Uterus (tissue), 2 donors: ENCODE data around the gene KRTAP5-7.

Experiments used
- POLR2A ChIP-seq, 2 donors: fragments of 450-650 bp; IDR thresholded peaks; one replicate each; pipeline ENCODE4 v1.6.1; 2016; ENCODE audit warnings: antibody characterized with exemption in 2 of 2, mild to moderate bottlenecking in 1 of 2, moderate library complexity in 1 of 2
- TF ChIP-seq, protein P1 (sequence below), 4 experiments: fragments of 200-600 bp in 2 of 4; fragments of 450-650 bp in 2 of 4; sonication (generic) in 2 of 4; IDR thresholded peaks; one replicate each; pipeline ENCODE4 v1.5.1; 2016 to 2019; ENCODE audit warnings: antibody characterized with exemption in 4 of 4, mild to moderate bottlenecking in 2 of 4, moderate library complexity in 1 of 4

DNA sequence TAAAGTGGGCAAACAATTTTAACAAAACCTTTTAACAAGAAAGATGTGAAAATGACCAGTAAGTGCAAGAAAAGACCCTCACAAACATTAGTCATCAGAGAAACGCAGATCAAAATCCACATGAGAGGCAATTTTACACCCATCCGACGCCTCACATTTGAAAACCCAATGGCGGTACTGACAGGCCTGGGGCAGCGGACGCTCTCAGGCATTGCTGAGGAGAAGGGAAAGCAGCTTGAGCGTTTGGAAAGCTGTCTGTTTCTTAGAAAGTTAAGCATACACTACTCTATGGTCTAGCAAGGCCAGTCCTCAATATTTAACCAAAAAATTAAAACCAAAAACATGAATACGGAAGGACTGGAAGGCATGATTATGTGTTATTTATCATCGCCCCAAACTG, 8.8 kb downstream of the KRTAP5-7 start:
- TF ChIP-seq, protein P1, sequence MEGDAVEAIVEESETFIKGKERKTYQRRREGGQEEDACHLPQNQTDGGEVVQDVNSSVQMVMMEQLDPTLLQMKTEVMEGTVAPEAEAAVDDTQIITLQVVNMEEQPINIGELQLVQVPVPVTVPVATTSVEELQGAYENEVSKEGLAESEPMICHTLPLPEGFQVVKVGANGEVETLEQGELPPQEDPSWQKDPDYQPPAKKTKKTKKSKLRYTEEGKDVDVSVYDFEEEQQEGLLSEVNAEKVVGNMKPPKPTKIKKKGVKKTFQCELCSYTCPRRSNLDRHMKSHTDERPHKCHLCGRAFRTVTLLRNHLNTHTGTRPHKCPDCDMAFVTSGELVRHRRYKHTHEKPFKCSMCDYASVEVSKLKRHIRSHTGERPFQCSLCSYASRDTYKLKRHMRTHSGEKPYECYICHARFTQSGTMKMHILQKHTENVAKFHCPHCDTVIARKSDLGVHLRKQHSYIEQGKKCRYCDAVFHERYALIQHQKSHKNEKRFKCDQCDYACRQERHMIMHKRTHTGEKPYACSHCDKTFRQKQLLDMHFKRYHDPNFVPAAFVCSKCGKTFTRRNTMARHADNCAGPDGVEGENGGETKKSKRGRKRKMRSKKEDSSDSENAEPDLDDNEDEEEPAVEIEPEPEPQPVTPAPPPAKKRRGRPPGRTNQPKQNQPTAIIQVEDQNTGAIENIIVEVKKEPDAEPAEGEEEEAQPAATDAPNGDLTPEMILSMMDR (IDR thresholded peaks at IDR 0.05) = no peak
- no peak for TF ChIP-seq POLR2A (IDR thresholded peaks at IDR 0.05)
